NCI-H510A treated with DMSO at 0.1 percent for 48 hours (cell line): ENCODE results near the gene LRRTM4.
A peak's percentile ranks its signal among the peaks of the same experiment; 100 is the strongest.
"Not testable (repeated sequence)": the region's sequence is repeated elsewhere in the genome, so short reads cannot be mapped to it uniquely, and the experiment has no call there.

ENCODE experiments used
- DNase-seq: peaks from one replicate; lab custom pipeline; 2025; lab: John Stamatoyannopoulos, UW

Gene LRRTM4

DNA sequence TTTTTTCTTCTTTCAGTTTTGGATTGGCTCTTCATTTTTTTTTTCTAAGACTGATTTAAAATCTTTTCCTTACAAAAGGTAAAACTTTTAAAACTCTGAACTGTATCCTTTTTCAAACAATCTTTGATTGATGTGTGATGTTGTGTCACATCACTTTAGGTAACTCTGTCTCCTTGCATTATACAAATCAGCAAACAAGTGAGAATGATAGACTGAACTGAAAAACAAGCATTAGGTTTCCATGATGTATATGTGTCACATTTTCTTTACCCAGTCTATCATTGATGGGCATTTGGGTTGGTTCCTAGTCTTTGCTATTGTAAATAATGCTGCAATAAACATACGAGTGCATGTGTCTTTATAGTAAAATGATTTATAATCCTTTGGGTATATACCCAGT, 655.7 kb downstream of the LRRTM4 start:
- DNase-seq = no peak

DNA sequence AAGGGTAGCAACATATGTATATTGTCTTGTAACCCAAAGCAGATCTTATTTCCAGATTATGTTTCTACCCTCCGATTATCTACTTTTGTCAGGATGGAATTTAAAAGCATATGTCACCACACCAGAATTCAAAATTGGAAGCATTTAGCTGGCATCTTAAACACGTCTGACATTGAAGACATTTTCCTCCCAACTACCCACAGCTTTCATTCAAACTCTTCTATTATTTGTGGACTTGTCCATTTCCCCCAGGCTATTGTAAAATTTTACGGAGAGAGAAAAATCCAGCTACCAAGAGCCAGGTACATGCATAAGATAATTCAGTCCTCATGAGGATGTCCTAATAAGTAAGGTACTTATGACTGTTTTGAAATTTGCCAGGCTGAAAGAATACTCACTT, 659.3 kb downstream of the LRRTM4 start:
- no peak for DNase-seq

DNA sequence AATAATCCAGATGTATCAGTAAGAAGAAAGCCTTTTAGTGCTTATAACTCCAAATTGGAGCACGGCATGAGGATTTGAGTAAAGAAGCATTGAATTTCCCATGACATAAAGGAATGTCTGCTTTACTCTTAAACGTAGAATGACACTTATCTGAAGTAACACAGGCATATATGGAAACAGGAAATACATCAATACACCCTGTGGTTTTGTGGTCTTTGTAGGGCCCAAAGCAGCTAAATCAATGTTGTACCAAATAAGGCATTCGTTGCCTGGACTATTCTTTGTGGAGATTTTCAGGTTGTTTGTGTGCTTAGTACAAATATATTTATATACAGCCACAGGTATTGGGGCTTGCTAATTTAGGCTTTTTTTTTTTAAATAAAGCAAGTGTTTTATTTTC, 660.5 kb downstream of the LRRTM4 start:
- DNase-seq = no peak

DNA sequence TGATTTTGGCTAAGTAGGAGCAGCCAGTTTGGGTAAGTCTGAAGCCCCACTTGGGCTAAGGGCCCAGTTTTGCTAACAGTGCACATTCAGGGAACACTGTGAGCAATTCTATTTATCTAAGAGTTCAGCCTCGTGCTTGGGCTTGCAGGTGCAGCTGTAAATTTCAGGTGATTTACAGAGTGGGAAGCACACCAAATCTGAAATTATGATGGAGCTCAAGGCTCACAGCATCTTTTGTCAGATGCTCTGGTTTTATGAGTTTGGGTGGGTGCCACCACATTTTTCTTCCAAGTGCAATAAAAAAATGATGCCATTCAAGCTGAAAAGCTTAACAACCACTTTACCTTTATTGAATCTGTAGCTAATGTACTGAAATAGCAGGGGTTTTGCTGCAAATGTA, 671.2 kb downstream of the LRRTM4 start:
- no peak for DNase-seq

DNA sequence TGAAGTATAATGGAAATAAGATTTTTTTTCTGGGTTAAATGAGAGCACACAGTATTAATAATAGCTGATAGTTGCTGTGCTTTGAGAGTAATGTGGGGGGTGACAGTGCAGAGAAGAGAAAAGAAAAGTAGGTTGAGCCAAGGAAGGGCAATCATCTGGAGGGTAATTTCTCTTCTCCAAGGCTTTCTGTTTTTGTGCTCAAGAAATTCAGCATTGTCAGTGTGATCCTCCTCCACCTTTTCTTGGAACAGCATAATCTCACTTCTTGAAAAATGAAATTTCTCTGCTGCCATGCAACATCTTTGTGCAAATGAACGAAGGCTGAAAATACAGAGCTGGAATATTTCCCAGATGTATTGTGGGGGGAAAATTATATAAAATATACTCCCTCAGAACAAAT, 673.1 kb downstream of the LRRTM4 start:
- DNase-seq = no peak

DNA sequence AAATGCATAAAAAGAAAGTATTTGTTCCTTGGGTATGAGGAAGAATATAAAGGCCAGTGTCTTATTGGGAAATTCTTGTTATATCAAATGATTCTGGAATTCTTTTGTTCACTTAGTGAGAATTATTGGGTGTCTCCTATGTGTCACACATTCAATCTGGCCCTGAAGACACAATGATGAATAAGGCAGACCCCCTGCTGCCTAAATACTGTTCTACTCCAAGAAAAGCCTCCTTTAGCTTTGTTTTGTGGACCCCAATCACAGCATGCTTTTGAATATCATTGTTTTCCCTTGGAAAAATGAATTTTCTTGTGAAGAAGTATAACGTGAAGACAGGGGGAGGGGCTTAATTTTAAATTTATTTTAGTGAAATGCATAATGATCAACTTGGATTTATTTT, 682.4 kb downstream of the LRRTM4 start:
- DNase-seq = no peak

DNA sequence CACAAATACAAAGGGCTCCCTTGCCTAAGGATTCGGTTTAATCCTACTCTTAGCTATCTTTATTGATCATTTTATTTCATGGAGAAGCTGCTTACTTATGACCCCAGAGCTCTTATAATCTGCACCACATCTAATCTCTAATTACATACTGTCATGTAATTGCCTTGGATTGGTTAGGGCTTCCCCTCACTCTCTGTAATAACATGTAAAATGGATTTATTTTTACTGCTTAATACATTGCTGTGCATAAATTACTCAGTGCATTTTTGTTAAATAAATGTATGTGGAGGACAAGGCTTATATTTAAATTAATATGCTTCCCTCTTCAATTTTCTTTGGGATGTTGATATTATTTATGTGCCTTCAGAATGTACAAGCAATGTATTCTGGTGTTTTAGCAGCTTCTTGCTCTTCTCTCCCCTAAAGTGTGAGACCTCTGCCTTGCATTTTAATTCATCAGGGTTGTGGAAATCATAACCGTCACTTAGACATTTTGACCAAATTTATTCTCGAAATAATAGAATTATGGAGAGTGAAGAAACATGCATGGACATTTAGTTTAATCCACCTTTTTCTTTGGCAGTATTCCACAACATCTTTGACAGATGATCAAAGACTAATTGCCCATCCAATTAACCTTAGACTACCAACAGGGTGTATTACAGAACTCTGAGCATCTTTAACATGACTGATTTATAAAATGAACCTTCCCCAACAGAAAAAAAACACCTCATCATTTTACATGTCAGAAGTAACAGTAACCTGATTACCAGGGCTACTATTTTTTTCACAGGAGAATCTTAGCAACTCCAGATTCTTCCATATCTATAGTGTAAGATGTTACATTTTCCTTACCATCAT, 692.6 kb downstream of the LRRTM4 start:
- DNase-seq = no peak

DNA sequence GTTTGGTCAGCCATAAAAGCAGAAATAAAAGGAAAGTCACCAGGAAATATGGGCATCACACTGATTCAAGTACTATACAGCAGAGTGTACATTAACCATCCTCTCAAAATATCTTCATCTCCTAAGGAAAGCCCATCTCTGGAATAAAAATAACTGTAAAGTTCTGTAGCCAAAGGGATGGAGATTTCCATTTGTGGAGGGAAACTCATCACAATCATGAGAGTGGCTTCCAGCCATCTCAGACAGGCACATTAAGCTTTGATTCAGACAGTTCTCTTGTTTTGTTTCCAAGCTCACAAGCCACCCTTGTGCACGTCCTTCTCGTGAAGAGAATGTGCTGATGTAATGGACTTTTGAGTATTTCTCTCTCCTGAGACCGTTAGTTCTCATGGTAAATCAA, 695.5 kb downstream of the LRRTM4 start:
- no peak for DNase-seq

DNA sequence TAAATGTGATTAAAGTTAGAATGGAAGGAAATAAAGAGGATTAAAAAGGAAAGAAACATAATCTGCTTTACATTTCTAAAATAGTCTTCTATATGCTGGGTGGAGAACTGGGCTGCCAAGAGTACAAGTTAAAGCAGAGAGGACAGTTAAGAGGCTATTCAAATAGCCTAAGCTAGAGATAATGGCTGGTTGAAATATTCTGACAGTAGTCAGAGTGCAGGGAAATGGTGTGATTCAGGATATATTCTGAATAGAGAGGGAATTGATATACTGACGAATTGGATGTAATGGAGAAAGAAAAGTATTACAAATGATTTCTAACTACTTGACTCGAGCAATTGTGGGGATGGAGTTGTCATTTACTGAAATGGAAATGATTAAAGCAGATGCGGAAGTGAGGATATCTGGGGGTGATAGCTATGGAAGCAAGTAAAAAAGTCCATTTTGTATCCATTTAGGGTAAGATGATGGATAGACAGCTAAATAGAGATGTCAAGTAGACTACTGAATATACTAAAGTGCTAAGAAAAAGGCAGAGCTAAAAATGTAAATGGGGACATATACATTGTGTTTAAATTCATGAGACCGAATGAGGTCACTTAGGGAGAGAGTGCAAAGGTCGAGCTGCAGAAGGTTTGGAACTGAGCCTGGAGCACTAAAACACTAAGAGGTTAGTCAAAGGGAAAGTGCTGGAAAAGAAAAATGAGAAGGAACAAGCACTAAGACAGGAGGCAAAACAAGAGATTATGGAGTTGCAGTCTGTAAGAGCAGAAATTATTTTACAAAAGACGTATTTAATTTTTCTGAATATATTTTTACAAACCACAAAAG, 696.8 kb downstream of the LRRTM4 start:
- DNase-seq = no peak

DNA sequence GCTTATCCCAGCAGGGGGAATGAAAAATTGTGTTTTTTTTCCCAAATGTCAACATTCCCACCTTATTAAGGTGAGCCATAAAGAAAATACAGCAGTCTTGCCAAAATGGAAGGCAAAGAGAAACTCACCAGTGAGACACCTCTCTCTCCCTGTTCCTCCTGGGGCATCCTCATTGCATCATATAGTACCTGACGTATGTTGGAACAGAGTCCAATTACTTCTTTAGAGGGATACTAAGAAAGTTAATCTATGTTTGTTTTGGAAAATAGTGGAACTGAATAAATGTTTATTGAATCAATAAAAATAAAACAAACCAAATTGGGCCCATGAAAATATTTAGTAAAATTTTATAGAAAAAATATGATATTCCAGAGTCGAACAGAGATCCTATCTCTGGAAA, 700.4 kb downstream of the LRRTM4 start:
- no peak for DNase-seq

DNA sequence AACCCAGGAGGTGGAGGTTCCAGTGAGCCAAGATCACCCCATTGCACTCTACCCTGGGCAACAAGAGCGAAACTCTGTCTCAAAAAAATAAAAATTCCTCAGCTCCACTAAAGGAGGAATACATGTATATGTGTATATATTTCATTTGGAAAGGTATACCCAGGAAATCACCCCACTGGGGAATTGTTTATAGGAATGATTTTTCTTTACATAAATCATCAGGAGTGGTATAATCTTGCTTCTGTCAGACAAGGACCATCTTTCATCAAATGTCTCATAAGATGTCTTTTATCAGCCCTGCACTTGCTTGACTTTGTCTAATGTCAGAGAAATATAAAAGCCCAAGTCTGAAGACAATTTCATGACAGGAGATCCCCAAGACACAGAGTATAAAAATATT, 709.1 kb downstream of the LRRTM4 start:
- no peak for DNase-seq

DNA sequence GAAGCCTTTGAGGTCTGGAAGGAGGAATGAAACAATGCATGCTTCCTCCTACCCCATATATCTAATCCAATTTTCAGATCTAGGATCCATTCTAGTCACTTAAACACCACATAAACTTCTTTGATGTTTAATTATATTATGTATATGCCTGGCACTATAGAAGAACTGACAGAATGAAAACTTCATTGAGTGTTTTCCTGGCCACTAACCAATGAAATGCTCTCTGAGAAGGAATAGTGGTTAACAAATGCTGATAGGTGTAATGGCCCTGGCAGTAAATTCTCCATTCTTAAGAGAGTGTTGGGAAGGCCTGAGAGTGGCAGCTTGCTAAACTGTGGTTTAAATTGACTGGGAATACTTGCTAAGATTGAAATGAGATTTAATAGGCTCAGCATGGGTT, 710.0 kb downstream of the LRRTM4 start:
- no peak for DNase-seq

DNA sequence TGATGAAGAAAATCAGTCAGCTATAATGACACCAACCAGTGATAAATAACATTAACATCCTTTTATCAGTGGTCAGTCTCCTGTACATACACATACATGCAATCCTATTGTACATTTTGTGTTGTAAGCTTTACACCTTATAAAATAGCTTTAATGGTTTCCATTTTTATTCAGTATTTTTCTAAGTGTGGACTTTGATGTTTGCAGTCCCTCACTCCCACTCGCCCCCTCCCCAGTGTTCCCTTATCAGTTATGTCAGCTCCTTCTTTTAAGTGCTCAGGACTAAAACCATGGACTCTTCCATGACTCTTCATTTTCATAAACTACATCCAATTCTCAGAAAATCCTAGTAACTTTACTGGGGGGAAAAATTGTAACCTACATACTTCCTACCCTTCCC, 713.0 kb downstream of the LRRTM4 start:
- DNase-seq = no peak

DNA sequence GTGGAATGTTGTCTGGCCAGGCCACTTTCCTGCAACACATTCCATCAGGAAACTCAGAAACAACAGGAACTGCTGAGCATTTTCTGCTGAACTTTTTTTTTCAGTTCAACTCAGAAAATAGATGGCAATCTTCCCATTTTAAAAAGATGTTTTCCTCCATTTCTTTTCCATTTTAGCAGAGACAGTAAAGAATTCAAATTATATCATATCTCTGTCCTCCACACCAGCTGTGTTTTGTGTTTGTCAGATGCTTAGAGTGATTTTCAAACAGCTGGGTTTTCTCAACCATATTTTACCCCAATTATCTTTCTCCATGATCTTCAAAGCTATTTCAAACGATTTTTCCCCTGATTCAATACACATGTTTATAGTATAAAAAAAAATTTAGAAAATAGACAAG, 713.4 kb downstream of the LRRTM4 start:
- no peak for DNase-seq

DNA sequence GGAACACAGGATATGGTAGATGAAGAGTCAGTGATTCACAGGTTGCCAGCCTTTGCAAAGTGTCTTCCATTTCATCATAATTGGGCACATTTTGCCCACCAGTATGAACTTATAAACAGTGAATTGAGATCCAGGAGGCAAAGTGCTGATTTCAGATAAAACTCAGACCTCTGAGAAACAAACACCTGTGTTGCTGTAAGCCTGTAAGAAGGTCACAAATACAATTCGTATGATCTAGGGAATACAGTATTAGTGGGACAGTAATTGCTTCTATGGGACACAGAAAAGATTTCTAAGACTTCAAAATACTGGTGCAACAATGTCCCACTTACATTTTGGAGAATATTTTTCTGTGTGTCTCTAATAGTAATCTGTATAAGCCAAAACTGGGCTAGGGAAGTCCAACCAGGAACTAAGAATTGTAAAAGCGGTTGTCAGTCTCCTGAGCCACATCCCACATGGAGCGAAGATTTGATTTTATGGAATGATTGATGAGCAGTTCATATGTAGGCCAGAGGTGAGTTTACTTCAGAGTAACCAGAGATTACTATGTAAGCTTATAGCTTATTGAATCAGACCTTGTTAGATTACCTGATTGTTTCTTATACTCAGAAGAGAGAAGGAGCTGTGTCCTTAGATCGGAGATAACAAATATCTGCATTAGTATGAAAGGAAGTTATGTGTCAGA, 728.4 kb downstream of the LRRTM4 start:
- DNase-seq = no peak

DNA sequence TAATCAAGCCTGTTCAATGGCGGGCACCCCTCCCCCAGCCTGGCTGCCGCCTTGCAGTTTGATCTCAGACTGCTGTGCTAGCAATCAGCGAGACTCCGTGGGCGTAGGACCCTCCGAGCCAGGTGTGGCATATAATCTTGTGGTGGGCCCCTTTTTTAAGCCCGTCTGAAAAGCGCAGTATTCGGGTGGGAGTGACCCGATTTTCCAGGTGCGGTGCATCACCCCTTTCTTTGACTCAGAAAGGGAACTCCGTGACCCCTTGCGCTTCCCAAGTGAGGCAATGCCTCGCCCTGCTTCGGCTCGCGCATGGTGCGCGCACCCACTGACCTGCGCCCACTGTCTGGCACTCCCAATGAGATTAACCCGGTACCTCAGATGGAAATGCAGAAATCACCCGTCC, 740.9 kb downstream of the LRRTM4 start:
- DNase-seq = not testable (repeated sequence)

DNA sequence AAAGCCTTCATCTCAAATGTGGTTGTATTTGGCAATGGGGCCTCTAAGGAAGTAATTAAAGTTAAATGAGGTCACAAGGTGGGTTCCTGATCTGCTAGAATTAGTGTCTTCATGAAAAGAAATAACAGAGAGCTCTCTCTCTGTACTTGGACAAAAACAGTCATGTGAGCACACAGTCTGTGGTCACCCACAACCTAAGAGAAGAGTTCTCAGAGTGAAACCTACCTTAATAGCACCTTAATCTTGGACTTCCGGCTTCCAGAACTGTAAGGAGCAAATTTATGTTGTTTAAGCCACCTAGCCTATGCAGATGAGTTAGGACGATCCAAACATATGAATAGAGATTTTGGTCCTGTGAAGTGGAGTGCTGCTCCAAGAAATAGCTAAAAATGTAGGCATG, 758.9 kb downstream of the LRRTM4 start:
- DNase-seq = no peak

DNA sequence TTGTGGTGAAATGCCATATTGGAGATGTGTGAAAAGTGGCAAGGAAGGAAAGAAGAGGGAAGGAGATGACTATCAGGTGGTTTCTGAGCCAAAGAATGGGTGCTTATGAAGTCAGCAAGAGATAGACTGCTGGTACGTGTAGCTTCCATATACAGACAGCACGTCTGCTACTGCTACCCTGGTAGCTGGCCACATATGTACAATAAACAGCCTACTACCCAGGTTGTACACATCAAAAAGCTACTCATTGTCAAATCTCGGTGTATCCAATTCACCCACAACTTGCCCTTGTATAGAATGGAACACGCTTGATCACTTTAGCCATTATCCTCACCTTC, 761.8 kb downstream of the LRRTM4 start:
- DNase-seq = no peak

DNA sequence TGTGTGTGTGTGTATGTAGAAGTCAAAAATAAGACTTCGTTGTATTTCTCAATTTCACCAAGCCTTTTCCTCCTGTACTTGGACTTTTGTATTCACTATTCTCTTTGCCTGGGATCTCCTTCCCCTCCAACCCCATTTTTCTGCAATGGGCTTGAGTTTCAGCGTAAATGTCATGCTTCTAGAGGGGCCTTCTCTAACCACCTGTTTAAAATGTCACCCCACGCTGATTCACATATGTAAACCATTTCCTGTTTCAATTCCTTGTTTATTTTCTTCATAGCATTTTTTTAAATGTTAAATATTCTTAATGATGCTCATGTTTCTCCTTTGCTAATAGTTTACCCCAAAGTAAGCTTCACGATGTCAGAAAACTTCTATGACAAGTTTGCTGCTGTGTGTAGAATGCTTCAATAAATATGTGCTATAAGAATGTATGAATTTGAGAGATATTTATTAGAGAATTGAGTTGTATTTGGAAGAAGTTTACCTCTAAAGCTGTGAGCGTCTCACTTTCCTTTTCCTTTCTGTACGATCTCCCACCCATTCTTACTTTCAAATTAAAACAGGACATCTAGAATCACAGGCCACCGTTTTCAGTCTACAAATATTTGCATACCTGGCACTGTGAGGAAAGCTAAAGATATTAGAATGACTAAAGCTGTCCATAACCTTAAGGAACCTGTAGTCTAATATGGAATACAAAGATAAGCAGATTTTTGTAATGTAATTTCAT, 762.4 kb downstream of the LRRTM4 start:
- DNase-seq = no peak

DNA sequence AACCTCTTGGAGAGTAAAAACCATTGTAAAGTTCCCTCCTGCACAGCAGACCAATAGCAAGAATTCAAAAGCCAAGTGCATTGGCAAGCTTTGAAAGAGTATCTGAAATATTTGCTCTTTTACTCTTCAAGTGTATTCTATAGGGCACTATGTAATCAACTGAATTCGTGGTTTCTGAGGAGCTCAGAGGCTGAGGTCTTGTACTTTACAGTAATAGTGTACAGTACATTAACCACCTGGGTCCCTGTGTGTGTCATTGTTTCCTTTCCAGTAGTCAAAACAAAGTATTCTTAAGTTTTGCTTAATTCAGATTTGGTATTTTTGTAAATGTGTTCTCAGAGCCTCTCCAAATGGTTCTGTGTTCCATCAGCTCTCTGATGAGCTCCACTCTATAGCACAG, 769.7 kb downstream of the LRRTM4 start:
- peak; percentile 64 for DNase-seq

DNA sequence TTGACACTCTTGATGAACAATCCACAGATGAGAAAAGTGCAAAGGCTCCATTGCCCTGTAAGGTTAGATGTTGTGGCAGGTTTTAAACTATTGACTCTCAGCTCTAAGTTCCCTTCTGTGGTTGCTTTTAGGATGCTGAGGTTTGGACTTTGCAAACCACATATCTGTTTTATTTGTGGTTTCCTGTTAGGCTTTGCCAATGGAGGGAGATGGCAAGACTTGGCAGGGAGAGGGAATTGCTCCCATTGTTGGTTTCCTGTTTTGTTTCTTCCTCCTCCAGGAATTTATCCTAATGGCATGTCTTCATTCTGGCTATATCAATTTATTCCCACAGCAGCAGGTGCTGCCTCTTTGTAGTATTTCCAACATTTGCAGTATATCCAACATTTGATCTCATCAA, 772.3 kb downstream of the LRRTM4 start:
- no peak for DNase-seq

DNA sequence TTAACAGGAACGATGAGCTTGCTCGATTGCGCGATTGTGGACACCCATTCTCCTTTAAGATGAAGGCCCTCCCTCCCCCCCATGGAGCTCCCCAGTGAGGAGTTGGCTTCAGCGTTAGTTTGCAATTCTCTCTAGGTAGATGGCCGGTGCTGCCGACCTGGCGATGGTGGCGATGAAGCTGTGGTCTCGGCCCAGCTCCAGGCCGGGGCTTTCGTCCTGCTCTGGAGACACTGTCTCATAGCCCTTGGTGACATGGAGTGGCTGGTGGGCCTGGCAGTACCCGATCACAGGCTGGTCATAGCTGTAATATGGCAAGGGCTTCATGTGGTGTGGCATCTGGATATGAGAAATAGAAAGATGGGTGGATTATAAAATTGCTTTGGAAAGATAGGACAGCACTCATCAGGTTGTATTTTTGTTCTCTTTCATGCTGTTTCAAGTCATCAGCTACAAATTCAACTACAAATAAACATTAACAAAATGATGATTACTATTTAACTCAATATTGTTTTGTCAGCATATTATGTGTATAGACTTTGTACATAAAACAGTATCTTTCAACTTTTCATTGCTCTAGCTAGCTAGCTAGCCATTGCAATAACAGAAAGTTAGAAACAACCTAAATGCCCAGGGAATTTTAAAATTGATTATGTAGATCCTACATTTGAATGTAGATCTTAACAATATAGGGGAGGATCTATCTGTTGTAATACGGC, 773.4 kb downstream of the LRRTM4 start:
- peak; percentile 67 for DNase-seq
